Glutamatergic neuron (in vitro differentiated cells): ENCODE results near the gene COL16A1. TPM values are rescaled to one million over a fixed set of nuclear protein-coding genes. Genes with fewer than 3 reads are reported as not detected.

Experiments used
- DNase-seq: peaks from one replicate; pipeline ENCODE4 v3.0.0; 2022
- H3K27ac Mint-ChIP-seq: one replicate; pipeline ENCODE4 v1.8.0; 2020; ENCODE audit warnings: mild to moderate bottlenecking, mixed read lengths, inconsistent platforms; ENCODE audit not compliant: unreplicated experiment
- H3K27me3 Mint-ChIP-seq: one replicate; pipeline ENCODE4 v1.8.0; 2020; ENCODE audit warnings: mild to moderate bottlenecking, moderate library complexity, mixed read lengths, inconsistent platforms; ENCODE audit not compliant: unreplicated experiment
- H3K36me3 Mint-ChIP-seq: one replicate; pipeline ENCODE4 v1.8.0; 2020; ENCODE audit warnings: mild to moderate bottlenecking, mixed read lengths, inconsistent platforms; ENCODE audit not compliant: unreplicated experiment
- H3K4me1 Mint-ChIP-seq: one replicate; pipeline ENCODE4 v1.8.0; 2020; ENCODE audit warnings: mild to moderate bottlenecking, low read depth, mixed read lengths, inconsistent platforms; ENCODE audit not compliant: unreplicated experiment
- H3K4me3 Mint-ChIP-seq: one replicate; pipeline ENCODE4 v1.8.0; 2020; ENCODE audit warnings: mild to moderate bottlenecking, mixed read lengths, inconsistent platforms; ENCODE audit not compliant: unreplicated experiment
- H3K9me3 Mint-ChIP-seq: one replicate; pipeline ENCODE4 v1.8.0; 2020; ENCODE audit warnings: mild to moderate bottlenecking, moderate library complexity, mixed read lengths, inconsistent platforms; ENCODE audit not compliant: unreplicated experiment
- total RNA-seq: library from RNA; stranded (reverse); fragmentation: NEBNext Ultra II Directional; extraction: Animal tissue kit (Norgen Biotek cat#: 25700); gene quantifications from one replicate; pipeline ENCODE4 v1.2.1, GENCODE V29; 2021; ENCODE audit not compliant: unreplicated experiment
- TF ChIP-seq, protein P1 (sequence below): fragments of 200-600 bp; sonication (generic); IDR thresholded peaks from one replicate; pipeline ENCODE4 v1.5.0; 2021; ENCODE audit not compliant: partially characterized antibody, unreplicated experiment

Gene COL16A1
- total RNA-seq, 1 donor from 2014 or later: 52.2 TPM

- Mint-ChIP-seq H3K27ac (no peak overlapping the region), H3K36me3 (no peaks in the 10 kb centered on the region), H3K4me3 (no peak overlapping the region), H3K9me3 (peaks cover 7% of the 10 kb centered on the region), H3K27me3 (peaks cover 3% of the 10 kb centered on the region), H3K4me1 (peaks cover 23% of the 10 kb centered on the region)
- TF ChIP-seq, protein P1, sequence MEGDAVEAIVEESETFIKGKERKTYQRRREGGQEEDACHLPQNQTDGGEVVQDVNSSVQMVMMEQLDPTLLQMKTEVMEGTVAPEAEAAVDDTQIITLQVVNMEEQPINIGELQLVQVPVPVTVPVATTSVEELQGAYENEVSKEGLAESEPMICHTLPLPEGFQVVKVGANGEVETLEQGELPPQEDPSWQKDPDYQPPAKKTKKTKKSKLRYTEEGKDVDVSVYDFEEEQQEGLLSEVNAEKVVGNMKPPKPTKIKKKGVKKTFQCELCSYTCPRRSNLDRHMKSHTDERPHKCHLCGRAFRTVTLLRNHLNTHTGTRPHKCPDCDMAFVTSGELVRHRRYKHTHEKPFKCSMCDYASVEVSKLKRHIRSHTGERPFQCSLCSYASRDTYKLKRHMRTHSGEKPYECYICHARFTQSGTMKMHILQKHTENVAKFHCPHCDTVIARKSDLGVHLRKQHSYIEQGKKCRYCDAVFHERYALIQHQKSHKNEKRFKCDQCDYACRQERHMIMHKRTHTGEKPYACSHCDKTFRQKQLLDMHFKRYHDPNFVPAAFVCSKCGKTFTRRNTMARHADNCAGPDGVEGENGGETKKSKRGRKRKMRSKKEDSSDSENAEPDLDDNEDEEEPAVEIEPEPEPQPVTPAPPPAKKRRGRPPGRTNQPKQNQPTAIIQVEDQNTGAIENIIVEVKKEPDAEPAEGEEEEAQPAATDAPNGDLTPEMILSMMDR: no peak
- no peak for DNase-seq
These were observed 78.9 kb downstream of the COL16A1 start for GRCh38 chr1:31624731-31625514.

GRCh38 chr1:31624309-31624708 is 79.5 kb downstream of the COL16A1 start:
- no peak for DNase-seq
- Mint-ChIP-seq H3K4me1 (peaks cover 23% of the 10 kb centered on the region), H3K27ac (no peak overlapping the region), H3K36me3 (no peaks in the 10 kb centered on the region), H3K27me3 (peaks cover 3% of the 10 kb centered on the region), H3K9me3 (peaks cover 7% of the 10 kb centered on the region), H3K4me3 (no peak overlapping the region)
- TF ChIP-seq, protein P1: no peak

DNA sequence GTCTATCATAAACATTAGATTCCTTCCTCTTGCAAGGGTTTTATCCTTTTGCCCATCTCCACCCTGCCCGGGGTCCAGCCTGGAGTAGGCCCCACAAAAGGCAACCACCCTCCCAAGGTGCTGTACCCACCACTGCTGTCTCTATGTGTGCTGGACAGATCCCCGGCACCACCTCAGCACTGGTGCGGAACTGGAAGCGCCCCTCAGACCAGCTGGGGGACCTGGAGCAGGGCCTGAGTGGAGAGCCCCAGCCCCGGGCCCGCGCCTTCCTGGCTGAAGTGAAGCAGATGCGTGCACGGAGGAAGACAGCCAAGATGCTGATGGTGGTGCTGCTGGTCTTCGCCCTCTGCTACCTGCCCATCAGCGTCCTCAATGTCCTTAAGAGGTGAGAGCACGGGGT is 80.5 kb downstream of the COL16A1 start:
- H3K9me3 Mint-ChIP-seq: peaks cover 7% of the 10 kb centered on the region
- no peak overlapping the region for H3K4me3 Mint-ChIP-seq
- no peak for DNase-seq
- H3K27me3 Mint-ChIP-seq: peaks cover 3% of the 10 kb centered on the region
- H3K4me1 Mint-ChIP-seq: peaks cover 23% of the 10 kb centered on the region
- H3K27ac Mint-ChIP-seq: no peak overlapping the region
- TF ChIP-seq, protein P1: no peak
- H3K36me3 Mint-ChIP-seq: no peaks in the 10 kb centered on the region

DNA sequence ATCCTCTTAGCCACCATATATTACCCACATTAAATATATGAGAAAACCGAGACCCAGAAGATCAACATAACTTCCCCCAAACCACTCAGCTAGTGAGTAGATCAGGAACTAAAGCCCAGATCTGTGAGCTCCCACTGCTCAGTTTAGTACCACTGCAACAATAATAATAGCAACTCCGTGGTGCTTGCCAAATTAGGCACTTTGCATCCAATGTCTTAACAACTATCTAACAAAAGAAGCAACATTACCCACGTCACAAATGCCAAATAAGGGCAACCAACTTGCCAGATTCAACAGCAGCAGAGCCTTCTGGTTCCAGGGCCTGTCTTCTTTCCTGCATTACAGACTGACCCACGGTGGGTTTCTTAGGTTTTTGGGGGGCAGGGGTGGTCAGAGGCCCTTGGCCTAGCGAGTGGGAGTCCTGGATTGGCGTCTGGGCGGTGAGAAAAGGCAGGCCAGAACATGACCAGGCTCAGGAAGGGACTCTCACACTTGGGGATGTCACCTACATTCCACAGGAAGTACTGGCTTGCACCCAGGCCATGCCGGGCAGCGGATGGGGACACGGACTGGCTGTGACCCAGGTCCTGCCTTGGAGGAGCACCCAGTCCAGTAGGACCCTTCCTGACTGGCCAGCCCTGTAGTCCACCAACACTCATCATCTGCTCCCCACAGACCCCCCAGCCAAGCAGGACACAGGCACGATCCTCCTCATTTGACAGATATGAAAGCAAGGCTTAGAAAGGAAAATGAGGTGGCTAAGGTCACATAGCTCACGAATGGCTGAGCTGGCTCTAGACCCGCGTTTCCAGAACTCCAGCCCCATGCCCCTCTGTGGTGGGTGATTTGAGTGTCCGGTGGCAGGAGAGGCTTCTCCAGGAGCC is 81.7 kb downstream of the COL16A1 start:
- Mint-ChIP-seq H3K36me3 (peaks cover 3% of the 10 kb centered on the region), H3K27me3 (peaks cover 6% of the 10 kb centered on the region), H3K27ac (no peak overlapping the region), H3K4me1 (peaks cover 13% of the 10 kb centered on the region), H3K4me3 (no peak overlapping the region), H3K9me3 (peaks cover 7% of the 10 kb centered on the region)
- no peak for DNase-seq
- TF ChIP-seq, protein P1: no peak

DNA sequence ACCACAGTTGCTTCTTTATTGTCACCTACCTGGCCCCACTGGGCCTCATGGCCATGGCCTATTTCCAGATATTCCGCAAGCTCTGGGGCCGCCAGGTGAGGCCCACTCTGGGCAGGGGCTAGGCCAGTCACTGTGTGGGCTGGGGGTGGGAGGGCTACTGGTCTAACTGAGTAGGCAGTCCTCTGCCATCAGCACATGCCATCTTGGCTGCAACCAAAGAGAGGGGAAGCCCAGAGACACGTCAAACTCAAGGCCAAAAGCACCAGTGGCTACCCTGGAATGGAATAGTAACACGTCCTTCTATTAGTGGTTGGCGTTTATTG is 82.4 kb downstream of the COL16A1 start:
- peaks cover 3% of the 10 kb centered on the region for H3K9me3 Mint-ChIP-seq
- peaks cover 3% of the 10 kb centered on the region for H3K36me3 Mint-ChIP-seq
- H3K4me3 Mint-ChIP-seq: no peak overlapping the region
- TF ChIP-seq, protein P1: no peak
- H3K27ac Mint-ChIP-seq: no peak overlapping the region
- peaks cover 10% of the 10 kb centered on the region for H3K27me3 Mint-ChIP-seq
- H3K4me1 Mint-ChIP-seq: peaks cover 8% of the 10 kb centered on the region
- DNase-seq: no peak
